Measurements from ENCODE around the gene GAP43.

GRCh38 chr3:115659253-115660220 lies 36.2 kb downstream of the GAP43 start:
- no peak for TF ChIP-seq CTCF (IDR thresholded peaks at IDR 0.05)
- TF ChIP-seq POLR2AphosphoS5 (IDR thresholded peaks at IDR 0.05) = no peak

All from breast epithelium (tissue), 3 donors.